Adrenal gland (tissue), 5 donors: ENCODE measurements around the gene C16orf90.

Experiments
- CTCF ChIP-seq, 6 experiments: fragments of 450-650 bp in 4 of 6; fragments of 200-600 bp in 2 of 6; sonication (generic) in 1 of 6; IDR thresholded peaks; 1 replicate in 5 of 6; 2 replicates in 1 of 6; pipeline versions ENCODE4 v1.5.1 to v1.8.0; 2016 to 2021; ENCODE audit warnings: antibody characterized with exemption in 6 of 6, mild to moderate bottlenecking in 2 of 6, moderate library complexity in 1 of 6
- POLR2A ChIP-seq, 2 donors: fragments of 450-650 bp; IDR thresholded peaks; one replicate each; pipeline ENCODE4 v1.6.1; 2017; ENCODE audit warnings: antibody characterized with exemption in 2 of 2, mild to moderate bottlenecking in 2 of 2, moderate library complexity in 1 of 2
- donor health status: DM: no; HTN: no; CAD: no.

- TF ChIP-seq CTCF (IDR thresholded peaks at IDR 0.05) (no peak), POLR2A (IDR thresholded peaks at IDR 0.05) (no peak)
Measured at GRCh38 chr16:3501783-3502400, 6.6 kb upstream of the C16orf90 start.
